ENCODE results near the gene SCARB1.

DNA sequence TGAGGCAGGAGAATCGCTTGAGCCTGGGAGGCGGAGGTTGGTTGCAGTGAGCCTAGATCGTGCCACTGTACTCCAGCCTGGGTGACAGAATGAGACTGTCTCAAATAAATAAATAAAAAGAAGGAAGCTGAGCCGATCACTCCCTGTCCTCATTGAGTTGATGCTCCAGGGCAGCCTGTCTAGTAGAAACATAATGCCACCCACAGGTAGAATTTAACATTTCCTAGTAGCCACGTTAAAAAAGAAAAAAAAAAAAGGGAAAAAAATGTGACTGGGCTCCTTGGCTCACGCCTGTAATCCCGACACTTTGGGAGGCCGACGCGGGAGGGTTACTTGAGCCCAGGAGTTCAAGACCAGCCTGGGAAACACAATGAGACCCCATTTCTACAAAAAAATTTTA is 135.7 kb downstream of the SCARB1 start:
- TF ChIP-seq, protein P1, sequence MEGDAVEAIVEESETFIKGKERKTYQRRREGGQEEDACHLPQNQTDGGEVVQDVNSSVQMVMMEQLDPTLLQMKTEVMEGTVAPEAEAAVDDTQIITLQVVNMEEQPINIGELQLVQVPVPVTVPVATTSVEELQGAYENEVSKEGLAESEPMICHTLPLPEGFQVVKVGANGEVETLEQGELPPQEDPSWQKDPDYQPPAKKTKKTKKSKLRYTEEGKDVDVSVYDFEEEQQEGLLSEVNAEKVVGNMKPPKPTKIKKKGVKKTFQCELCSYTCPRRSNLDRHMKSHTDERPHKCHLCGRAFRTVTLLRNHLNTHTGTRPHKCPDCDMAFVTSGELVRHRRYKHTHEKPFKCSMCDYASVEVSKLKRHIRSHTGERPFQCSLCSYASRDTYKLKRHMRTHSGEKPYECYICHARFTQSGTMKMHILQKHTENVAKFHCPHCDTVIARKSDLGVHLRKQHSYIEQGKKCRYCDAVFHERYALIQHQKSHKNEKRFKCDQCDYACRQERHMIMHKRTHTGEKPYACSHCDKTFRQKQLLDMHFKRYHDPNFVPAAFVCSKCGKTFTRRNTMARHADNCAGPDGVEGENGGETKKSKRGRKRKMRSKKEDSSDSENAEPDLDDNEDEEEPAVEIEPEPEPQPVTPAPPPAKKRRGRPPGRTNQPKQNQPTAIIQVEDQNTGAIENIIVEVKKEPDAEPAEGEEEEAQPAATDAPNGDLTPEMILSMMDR (conservative IDR thresholded peaks at IDR 0.05 in 1 of 2, IDR thresholded peaks at IDR 0.05 in 1 of 2; ENCODE audit: low read depth in 1 of 2, low read length in 2 of 2): no peak
- TF ChIP-seq EZH2 (IDR thresholded peaks at IDR 0.05; ENCODE audit: low read length, missing control alignments): no peak
